ENCODE results near the gene ZNF534.
"Not testable (repeated sequence)": the region's sequence is repeated elsewhere in the genome, so short reads cannot be mapped to it uniquely, and the experiment has no call there.

The ZNF534 gene

GRCh38 chr19:52428937-52429336 lies at the start of gene ZNF534:
TSS of gene ZNF534 (plus strand) at chr19:52429148. CDS start at chr19:52431475, 2,327 bp downstream.
- no peak for DNase-seq

- DNase-seq: no peak
Observed at GRCh38 chr19:52391135-52391534, 37.8 kb upstream of the ZNF534 start.

- DNase-seq: peak; percentile 90 to 96
Observed at GRCh38 chr19:52397310-52398080, 31.5 kb upstream of the ZNF534 start, which contains the start of gene ZNF528. TSS of gene ZNF528 (plus strand) at chr19:52397849. CDS start at chr19:52402014, 4,165 bp downstream.

GRCh38 chr19:52398081-52398441 lies 30.9 kb upstream of the ZNF534 start:
- no peak for DNase-seq

GRCh38 chr19:52410276-52410675 lies 18.7 kb upstream of the ZNF534 start:
- no peak for DNase-seq

GRCh38 chr19:52415711-52416110 lies 13.2 kb upstream of the ZNF534 start:
- no peak for DNase-seq

- DNase-seq: no peak
Observed at GRCh38 chr19:52442179-52442578, 13.2 kb downstream of the ZNF534 start.

GRCh38 chr19:52444506-52444905 lies 15.6 kb downstream of the ZNF534 start:
- no peak for DNase-seq

GRCh38 chr19:52451241-52451640 lies 22.3 kb downstream of the ZNF534 start:
- DNase-seq: no peak

- DNase-seq: peak; percentile 59 to 77
Observed at GRCh38 chr19:52453324-52454094, 24.6 kb downstream of the ZNF534 start, which contains the start of gene ZNF578. TSS of gene ZNF578 (plus strand) at chr19:52453553. CDS start at chr19:52501846, 48,293 bp downstream.

GRCh38 chr19:52464798-52465470 lies 36.0 kb downstream of the ZNF534 start:
- no peak for DNase-seq

- no peak for DNase-seq
Observed at GRCh38 chr19:52473655-52474350, 44.9 kb downstream of the ZNF534 start.

- no peak for DNase-seq
Observed at GRCh38 chr19:52474351-52475127, 45.6 kb downstream of the ZNF534 start.

- not testable (repeated sequence) for DNase-seq
Observed at GRCh38 chr19:52484111-52484743, 55.3 kb downstream of the ZNF534 start.

- DNase-seq: not testable (repeated sequence)
Observed at GRCh38 chr19:52485064-52485463, 56.1 kb downstream of the ZNF534 start.

GRCh38 chr19:52485561-52486240 lies 56.8 kb downstream of the ZNF534 start:
- not testable (repeated sequence) for DNase-seq

- no peak for DNase-seq
Observed at GRCh38 chr19:52492201-52492993, 63.4 kb downstream of the ZNF534 start.

- no peak for DNase-seq
Observed at GRCh38 chr19:52492994-52493470, 64.1 kb downstream of the ZNF534 start.

- no peak for DNase-seq
Observed at GRCh38 chr19:52494518-52494917, 65.6 kb downstream of the ZNF534 start.

- no peak for DNase-seq
Observed at GRCh38 chr19:52498571-52498970, 69.6 kb downstream of the ZNF534 start.
